KMS-11 (cell line): Measurements from ENCODE around the gene CCDC63.

Experiments used
- H2AFZ ChIP-seq: fragments of 200-600 bp; sonication (generic); 2 replicates; pipeline ENCODE4 v1.6.1; 2016; ENCODE audit warnings: antibody characterized with exemption, mixed run types, low read depth
- H3K27ac ChIP-seq: fragments of 200-600 bp; sonication (generic); 2 replicates; pipeline ENCODE4 v1.6.1; 2016; ENCODE audit warnings: mild to moderate bottlenecking, mixed run types
- H3K27me3 ChIP-seq: fragments of 200-600 bp; sonication (generic); 2 replicates; pipeline ENCODE4 v1.6.1; 2017; ENCODE audit warnings: mild to moderate bottlenecking, low read depth, mixed run types, moderate library complexity; ENCODE audit not compliant: insufficient read depth
- H3K36me3 ChIP-seq: fragments of 200-600 bp; sonication (generic); 2 replicates; pipeline ENCODE4 v1.6.1; 2017; ENCODE audit warnings: mild to moderate bottlenecking, mixed run types; ENCODE audit not compliant: insufficient read depth
- H3K4me1 ChIP-seq: fragments of 200-600 bp; sonication (generic); 2 replicates; pipeline ENCODE4 v1.6.1; 2016; ENCODE audit warnings: mild to moderate bottlenecking, low read depth, mixed run types; ENCODE audit not compliant: poor library complexity, severe bottlenecking
- H3K4me2 ChIP-seq: fragments of 200-600 bp; sonication (generic); 2 replicates; pipeline ENCODE4 v1.7.0; 2016; ENCODE audit warnings: mild to moderate bottlenecking, mixed run types
- H3K4me3 ChIP-seq: fragments of 200-600 bp; sonication (generic); IDR thresholded peaks from 2 replicates; pipeline ENCODE4 v1.6.1; 2017; ENCODE audit warnings: low read depth, low read length, mixed read lengths; ENCODE audit not compliant: insufficient read depth
- H3K79me2 ChIP-seq: fragments of 200-600 bp; sonication (generic); 2 replicates; pipeline ENCODE4 v1.6.1; 2016; ENCODE audit warnings: low read depth, mixed run types; ENCODE audit not compliant: insufficient read depth
- H3K9ac ChIP-seq: fragments of 200-600 bp; sonication (generic); 2 replicates; pipeline ENCODE4 v1.6.1; 2016; ENCODE audit warnings: mild to moderate bottlenecking, mixed run types
- H4K20me1 ChIP-seq: fragments of 200-600 bp; sonication (generic); 2 replicates; pipeline ENCODE4 v1.6.1; 2016; ENCODE audit warnings: mild to moderate bottlenecking, mixed run types; ENCODE audit not compliant: insufficient read depth
- TF ChIP-seq, protein P1 (sequence below): fragments of 200-600 bp; sonication (generic); conservative IDR thresholded peaks from 2 replicates; pipeline ENCODE4 v1.6.1; 2017; ENCODE audit warnings: low read depth, mild to moderate bottlenecking, antibody characterized with exemption, low read length, moderate library complexity, mixed read lengths

The CCDC63 gene

DNA sequence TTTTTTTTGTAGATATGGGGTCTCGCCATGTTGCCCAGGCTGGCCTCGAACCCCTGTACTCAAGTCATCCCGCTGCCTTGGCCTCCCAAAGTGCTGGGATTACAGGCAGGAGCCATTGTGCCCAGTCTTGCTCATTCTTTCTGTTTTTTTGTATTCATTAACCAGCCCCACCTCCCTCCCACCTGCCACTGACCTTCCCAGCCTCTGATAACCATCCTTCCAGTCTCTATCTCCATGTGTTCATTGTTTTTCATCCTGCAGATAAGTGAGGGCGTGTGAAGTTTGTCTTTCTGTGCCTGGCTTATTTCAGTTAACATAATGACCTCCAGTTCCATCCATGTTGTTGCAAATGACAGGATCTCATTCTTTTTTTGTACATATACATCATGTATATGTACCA lies 54.6 kb downstream of the CCDC63 start:
- no peak overlapping the region for H3K4me3 ChIP-seq
- no peaks in the 10 kb centered on the region for H3K79me2 ChIP-seq
- TF ChIP-seq, protein P1, sequence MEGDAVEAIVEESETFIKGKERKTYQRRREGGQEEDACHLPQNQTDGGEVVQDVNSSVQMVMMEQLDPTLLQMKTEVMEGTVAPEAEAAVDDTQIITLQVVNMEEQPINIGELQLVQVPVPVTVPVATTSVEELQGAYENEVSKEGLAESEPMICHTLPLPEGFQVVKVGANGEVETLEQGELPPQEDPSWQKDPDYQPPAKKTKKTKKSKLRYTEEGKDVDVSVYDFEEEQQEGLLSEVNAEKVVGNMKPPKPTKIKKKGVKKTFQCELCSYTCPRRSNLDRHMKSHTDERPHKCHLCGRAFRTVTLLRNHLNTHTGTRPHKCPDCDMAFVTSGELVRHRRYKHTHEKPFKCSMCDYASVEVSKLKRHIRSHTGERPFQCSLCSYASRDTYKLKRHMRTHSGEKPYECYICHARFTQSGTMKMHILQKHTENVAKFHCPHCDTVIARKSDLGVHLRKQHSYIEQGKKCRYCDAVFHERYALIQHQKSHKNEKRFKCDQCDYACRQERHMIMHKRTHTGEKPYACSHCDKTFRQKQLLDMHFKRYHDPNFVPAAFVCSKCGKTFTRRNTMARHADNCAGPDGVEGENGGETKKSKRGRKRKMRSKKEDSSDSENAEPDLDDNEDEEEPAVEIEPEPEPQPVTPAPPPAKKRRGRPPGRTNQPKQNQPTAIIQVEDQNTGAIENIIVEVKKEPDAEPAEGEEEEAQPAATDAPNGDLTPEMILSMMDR: no peak
- H3K27me3 ChIP-seq: no peaks in the 10 kb centered on the region
- no peaks in the 10 kb centered on the region for H4K20me1 ChIP-seq
- H2AFZ ChIP-seq: no peak overlapping the region
- no peak overlapping the region for H3K9ac ChIP-seq
- no peak overlapping the region for H3K27ac ChIP-seq
- H3K4me1 ChIP-seq: no peaks in the 10 kb centered on the region
- no peaks in the 10 kb centered on the region for H3K36me3 ChIP-seq
- H3K4me2 ChIP-seq: no peak overlapping the region

GRCh38 chr12:110903511-110903910 lies 56.7 kb downstream of the CCDC63 start:
- H3K27me3 ChIP-seq: no peaks in the 10 kb centered on the region
- H3K27ac ChIP-seq: no peak overlapping the region
- no peaks in the 10 kb centered on the region for H3K79me2 ChIP-seq
- no peaks in the 10 kb centered on the region for H3K36me3 ChIP-seq
- H2AFZ ChIP-seq: no peak overlapping the region
- H3K4me3 ChIP-seq: no peak overlapping the region
- H3K4me1 ChIP-seq: no peaks in the 10 kb centered on the region
- no peaks in the 10 kb centered on the region for H4K20me1 ChIP-seq
- no peak overlapping the region for H3K9ac ChIP-seq
- TF ChIP-seq, protein P1: no peak
- no peak overlapping the region for H3K4me2 ChIP-seq

DNA sequence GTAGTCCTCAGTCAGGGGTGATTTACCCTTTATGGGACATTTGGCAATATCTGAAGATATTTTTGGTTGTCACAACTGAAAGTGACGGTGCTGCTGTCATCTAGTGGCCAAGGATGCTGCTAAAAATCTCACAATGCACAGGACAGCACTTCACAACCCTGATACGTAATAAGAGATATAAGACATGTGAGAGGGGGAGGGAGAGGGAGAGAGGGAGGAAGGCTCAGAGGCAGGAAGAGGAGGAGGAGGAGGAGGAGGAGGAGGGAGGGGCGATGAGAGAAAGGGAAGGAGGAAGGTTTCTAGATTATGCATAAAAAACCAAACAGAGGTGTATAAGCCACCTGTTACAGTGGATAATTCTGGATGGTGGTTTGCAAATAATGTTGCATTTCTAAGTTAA lies 59.3 kb downstream of the CCDC63 start:
- Histone ChIP-seq H2AFZ (no peak overlapping the region), H3K4me2 (no peak overlapping the region), H3K27me3 (no peaks in the 10 kb centered on the region), H4K20me1 (no peaks in the 10 kb centered on the region), H3K4me3 (no peak overlapping the region), H3K27ac (no peak overlapping the region), H3K9ac (no peak overlapping the region), H3K79me2 (no peaks in the 10 kb centered on the region), H3K36me3 (no peaks in the 10 kb centered on the region), H3K4me1 (no peaks in the 10 kb centered on the region)
- TF ChIP-seq, protein P1: no peak

GRCh38 chr12:110906516-110906915 lies 59.7 kb downstream of the CCDC63 start:
- Histone ChIP-seq H3K36me3 (no peaks in the 10 kb centered on the region), H3K4me2 (no peak overlapping the region), H3K4me1 (no peaks in the 10 kb centered on the region), H3K9ac (no peak overlapping the region), H3K79me2 (no peaks in the 10 kb centered on the region), H4K20me1 (no peaks in the 10 kb centered on the region), H3K27me3 (no peaks in the 10 kb centered on the region), H3K4me3 (no peak overlapping the region), H2AFZ (no peak overlapping the region), H3K27ac (no peak overlapping the region)
- TF ChIP-seq, protein P1: no peak
